ENCODE measurements around the gene BTD. TPM values are rescaled to one million over a fixed set of nuclear protein-coding genes. Genes with fewer than 3 reads are reported as not detected.

Gene BTD, protein sequence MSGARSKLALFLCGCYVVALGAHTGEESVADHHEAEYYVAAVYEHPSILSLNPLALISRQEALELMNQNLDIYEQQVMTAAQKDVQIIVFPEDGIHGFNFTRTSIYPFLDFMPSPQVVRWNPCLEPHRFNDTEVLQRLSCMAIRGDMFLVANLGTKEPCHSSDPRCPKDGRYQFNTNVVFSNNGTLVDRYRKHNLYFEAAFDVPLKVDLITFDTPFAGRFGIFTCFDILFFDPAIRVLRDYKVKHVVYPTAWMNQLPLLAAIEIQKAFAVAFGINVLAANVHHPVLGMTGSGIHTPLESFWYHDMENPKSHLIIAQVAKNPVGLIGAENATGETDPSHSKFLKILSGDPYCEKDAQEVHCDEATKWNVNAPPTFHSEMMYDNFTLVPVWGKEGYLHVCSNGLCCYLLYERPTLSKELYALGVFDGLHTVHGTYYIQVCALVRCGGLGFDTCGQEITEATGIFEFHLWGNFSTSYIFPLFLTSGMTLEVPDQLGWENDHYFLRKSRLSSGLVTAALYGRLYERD
- 3.3 and 10.4 TPM in 2 replicates for total RNA-seq (2014; rRNA removed; shearing (Covaris generic))

DNA sequence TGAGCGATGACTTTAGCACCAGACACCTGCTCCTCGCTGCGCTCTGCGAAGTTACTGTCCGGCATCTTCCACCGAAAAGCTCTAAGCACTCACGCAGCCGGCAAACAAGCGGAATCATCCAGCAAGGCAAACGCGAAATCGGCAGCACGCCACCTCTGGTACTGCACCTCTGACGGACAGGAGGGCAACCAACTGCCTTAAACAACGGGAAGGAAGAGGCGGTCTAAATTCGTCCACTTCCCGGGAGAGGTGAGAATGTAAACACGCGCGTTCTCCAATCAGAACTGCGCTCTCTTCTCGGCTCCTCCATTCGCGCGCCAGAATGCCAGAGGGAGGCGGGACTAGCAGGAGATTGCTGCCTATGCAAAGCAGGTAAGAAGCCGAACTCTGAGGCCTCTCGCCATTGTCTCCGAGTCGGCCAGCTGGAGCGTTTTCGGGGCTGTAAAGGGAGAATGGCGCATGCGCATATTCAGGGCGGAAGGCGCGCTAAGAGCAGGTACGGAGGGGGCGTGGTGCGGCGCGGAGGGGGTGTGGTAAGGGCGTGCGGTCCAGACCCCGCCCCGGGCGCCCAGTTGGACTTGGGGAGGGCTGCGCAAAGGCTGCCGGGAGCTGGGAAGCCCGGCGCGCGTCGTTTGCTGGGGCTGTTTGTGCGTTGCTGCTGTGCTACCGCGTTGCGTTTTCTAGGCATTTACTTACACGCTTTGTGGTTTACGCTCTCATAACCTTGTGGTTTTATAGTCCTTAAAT, at the start of gene BTD, which contains the start of gene HACL1:
TSS of gene BTD (plus strand) at position 347 of the 747 bp plus-strand sequence. CDS start 33,695 bp downstream, outside the sequence.
TSS of gene HACL1 (minus strand) at position 171 of the 747 bp plus-strand sequence. CDS start at position 65, 106 bp downstream.
- in situ Hi-C loops (cut with HindIII; ENCODE audit: low sequenced_read_pairs): no loop called here
- DNase-seq (ENCODE audit: low spot score): peak; percentile 100

DNA sequence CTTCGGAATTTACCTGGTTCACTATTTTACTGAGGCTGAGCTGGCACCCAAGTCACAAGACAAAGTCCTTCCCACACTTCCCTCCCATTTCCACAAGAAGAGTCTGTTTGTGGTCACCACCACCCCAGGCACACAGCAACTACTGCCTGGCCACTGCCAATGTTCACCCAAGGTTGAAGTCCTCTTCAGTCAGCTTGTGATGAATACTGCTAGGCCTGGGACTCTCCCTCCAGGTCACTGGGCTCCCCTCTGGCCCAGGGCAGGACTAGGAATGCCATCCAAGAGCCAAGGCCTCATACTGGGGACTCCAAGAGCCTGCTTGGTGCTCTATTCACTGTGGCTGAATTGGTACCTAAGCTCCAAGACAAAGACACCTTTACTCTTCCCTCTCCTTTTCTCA, 49.6 kb upstream of the BTD start:
- DNase-seq (ENCODE audit: low spot score): no peak
- in situ Hi-C loops (cut with HindIII; ENCODE audit: low sequenced_read_pairs): no loop called here

DNA sequence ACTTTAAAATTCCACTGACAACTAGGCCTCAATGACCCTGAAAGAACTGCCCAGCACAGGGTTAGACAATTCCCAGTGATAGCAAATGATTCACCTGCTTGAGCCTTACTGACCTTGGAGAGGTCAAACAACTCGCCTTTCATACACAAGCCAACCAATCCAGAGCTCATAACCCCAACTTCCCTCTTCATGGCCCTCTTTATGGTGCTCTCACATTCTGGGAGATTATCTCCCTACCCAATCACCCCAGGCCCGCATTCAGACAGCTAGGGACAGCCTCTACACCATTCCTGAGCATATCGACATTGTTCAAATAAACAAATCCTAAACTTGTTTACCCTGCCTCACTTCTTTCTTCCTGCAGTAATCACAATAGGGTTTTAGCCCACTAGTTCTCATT, 47.8 kb upstream of the BTD start:
- no peak for DNase-seq (ENCODE audit: low spot score)
- in situ Hi-C loops (cut with HindIII; ENCODE audit: low sequenced_read_pairs): no loop called here

- no peak for DNase-seq (ENCODE audit: low spot score)
- in situ Hi-C loops (cut with HindIII; ENCODE audit: low sequenced_read_pairs): no loop called here
These were observed 45.0 kb upstream of the BTD start for GRCh38 chr3:15556512-15556911.

GRCh38 chr3:15557511-15557946, 44.0 kb upstream of the BTD start:
- peak; percentile 80 for DNase-seq (ENCODE audit: low spot score)
- in situ Hi-C loops (cut with HindIII; ENCODE audit: low sequenced_read_pairs): no loop called here

GRCh38 chr3:15558581-15558980, 43.0 kb upstream of the BTD start:
- in situ Hi-C loops (cut with HindIII; ENCODE audit: low sequenced_read_pairs): no loop called here
- DNase-seq (ENCODE audit: low spot score): no peak

DNA sequence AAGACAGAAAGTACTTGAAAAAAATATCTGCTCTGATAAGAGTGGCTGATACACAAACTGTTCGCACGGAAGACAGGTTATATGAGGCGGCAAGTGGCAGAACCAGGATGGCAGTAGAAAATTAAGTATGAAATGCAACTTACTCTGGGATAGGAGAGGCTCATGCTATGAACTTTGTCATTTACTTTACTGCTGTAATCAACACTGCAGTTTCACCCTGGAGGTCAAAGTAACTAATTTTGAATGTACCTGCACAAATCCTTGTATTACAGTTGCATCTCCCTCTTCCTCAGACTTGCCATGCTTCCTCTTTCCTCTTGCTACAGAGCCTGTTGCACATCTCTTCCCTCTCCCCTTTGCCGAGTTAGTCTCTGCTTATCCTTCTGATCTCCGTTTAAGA, 39.0 kb upstream of the BTD start:
- in situ Hi-C loops (cut with HindIII; ENCODE audit: low sequenced_read_pairs): no loop called here
- DNase-seq (ENCODE audit: low spot score): no peak

GRCh38 chr3:15563190-15563589, 38.4 kb upstream of the BTD start:
- in situ Hi-C loops (cut with HindIII; ENCODE audit: low sequenced_read_pairs): no loop called here
- no peak for DNase-seq (ENCODE audit: low spot score)

- in situ Hi-C loops (cut with HindIII; ENCODE audit: low sequenced_read_pairs): no loop called here
- no peak for DNase-seq (ENCODE audit: low spot score)
These were observed 29.4 kb upstream of the BTD start for GRCh38 chr3:15572138-15572537.

- in situ Hi-C loops (cut with HindIII; ENCODE audit: low sequenced_read_pairs): no loop called here
- DNase-seq (ENCODE audit: low spot score): no peak
These were observed 26.1 kb upstream of the BTD start for GRCh38 chr3:15575446-15575845.

DNA sequence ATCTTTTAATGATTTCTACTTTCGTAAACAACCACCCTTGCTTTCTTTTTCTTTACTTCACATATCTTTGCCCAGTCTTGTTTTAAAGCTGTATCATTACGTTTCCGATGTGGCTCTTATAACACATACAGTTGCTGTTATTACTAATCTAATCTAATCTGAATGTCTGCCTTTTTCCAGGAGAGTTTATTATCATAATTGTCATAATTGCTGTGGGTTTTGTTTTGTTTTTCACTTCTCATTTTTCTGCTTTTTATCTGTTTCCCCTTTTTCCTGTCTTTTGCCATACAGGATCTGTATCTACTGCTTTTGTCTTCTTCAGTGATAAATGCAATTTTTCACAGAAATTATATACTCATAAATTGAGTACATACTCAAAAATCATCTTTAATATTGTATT, 25.1 kb upstream of the BTD start:
- in situ Hi-C loops (cut with HindIII; ENCODE audit: low sequenced_read_pairs): no loop called here
- DNase-seq (ENCODE audit: low spot score): no peak

GRCh38 chr3:15578289-15578867, 23.2 kb upstream of the BTD start:
- DNase-seq (ENCODE audit: low spot score): no peak
- in situ Hi-C loops (cut with HindIII; ENCODE audit: low sequenced_read_pairs): no loop called here

DNA sequence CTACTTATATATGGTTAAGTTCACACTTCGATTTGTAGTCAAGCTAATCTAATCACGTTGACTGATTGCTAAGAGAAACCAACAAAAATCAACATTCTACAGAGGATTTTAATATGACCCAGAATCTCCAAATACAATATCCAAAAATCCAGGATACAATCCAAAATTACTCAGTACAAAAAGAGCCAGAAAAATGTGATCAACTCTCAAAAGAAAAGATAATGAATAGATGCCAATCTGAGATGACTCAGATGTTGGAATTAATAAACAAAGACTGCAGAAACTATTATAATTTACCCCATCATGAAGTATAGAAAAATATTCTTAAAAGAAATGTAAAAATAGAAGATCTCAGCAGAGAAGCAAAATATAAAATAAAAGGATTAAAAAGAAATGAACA, 22.5 kb upstream of the BTD start:
- in situ Hi-C loops (cut with HindIII; ENCODE audit: low sequenced_read_pairs): no loop called here
- DNase-seq (ENCODE audit: low spot score): no peak

GRCh38 chr3:15581471-15582394, 19.8 kb upstream of the BTD start:
- in situ Hi-C loops (cut with HindIII; ENCODE audit: low sequenced_read_pairs): no loop called here
- no peak for DNase-seq (ENCODE audit: low spot score)

DNA sequence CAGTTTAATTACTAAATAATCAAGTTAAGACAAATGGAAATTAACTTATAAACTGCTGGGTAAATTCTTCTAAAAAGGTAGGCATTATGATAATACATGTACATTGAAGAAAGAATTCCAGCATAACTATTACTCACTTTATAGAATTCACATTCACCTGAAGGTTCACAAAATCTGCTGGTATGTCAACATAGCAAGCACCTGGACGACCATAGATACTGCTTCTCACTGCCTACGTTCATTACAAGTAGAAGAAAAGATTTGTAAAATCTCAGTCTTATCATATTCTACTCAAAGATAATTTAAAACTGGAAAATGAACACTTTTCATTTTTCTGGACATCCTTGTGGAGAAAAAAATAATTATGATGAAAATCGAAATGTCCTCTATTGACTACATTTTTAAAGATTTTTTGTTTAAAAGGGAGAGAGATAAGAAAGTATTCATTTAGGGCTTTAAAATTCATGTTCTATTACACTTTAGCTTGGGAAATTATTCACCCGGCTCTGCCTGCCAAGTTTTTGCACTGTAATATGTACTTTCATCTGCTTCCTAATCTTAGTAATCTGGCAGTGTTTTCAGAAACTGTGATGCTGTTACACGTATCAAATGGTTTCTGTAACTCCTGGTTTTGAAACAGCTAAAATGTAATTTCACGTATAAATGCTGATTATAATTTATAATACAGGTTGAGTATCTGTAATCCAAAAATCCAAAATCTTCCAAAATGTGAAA, 16.3 kb upstream of the BTD start:
- peak; percentile 45 for DNase-seq (ENCODE audit: low spot score)
- in situ Hi-C loops (cut with HindIII; ENCODE audit: low sequenced_read_pairs): no loop called here

DNA sequence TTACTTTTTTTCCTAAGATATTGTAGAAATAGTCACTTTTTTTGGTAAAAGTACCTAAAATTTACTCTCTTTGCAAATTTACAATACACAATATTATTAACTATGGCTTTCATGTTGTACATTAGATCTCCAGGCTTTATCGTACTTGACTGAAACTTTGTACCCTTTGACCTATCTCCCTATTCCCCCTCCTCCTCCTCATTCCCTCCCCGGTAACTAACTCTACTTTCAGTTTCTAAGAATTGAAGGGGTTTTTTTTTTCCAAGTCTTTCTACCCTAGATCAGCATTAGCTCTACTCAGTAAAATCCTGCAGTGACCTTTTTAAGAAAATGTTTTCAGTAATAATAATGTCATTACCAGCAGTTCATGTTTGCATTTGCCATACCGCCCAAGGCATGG, 10.3 kb upstream of the BTD start:
- DNase-seq (ENCODE audit: low spot score): no peak
- in situ Hi-C loops (cut with HindIII; ENCODE audit: low sequenced_read_pairs): no loop called here

- in situ Hi-C loops (cut with HindIII; ENCODE audit: low sequenced_read_pairs): no loop called here
- DNase-seq (ENCODE audit: low spot score): no peak
These were observed 9.6 kb upstream of the BTD start for GRCh38 chr3:15591928-15592327.

- no peak for DNase-seq (ENCODE audit: low spot score)
- in situ Hi-C loops (cut with HindIII; ENCODE audit: low sequenced_read_pairs): no loop called here
These were observed 8.6 kb upstream of the BTD start for GRCh38 chr3:15592968-15593367.
